ENCODE measurements around the gene DLG2.

The DLG2 gene

DNA sequence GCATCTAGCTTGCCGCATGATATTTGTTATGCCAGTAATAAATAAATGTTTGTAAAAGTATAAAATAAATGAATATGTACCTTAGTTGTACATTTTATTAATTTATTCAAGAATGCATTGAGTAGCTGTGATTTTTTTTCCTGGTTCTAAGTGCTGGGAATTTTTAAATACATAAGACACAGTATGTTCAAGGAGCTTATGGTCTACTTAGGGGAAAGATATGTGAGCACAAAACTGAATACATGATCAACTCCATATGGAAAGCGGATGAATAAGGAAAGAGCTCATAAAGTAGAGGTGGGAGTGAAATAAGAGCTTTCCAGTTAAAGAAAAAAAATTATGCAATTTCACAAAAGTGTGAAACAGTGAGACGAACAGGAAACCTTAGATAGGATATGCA lies 1396.7 kb downstream of the DLG2 start:
- Histone ChIP-seq H3K4me2 (ENCODE audit: low read length) (no peak overlapping the region), H3K27me3 (ENCODE audit: control insufficient read depth, low read length) (no peaks in the 10 kb centered on the region), H3K27ac (ENCODE audit: low read depth, low read length) (no peak overlapping the region), H3K36me3 (ENCODE audit: control insufficient read depth, low read length) (no peaks in the 10 kb centered on the region), H3K4me3 (ENCODE audit: low read length) (no peak overlapping the region), H3K4me1 (ENCODE audit: control insufficient read depth, low read length) (no peaks in the 10 kb centered on the region), H3F3A (ENCODE audit: control insufficient read depth, insufficient read depth) (no peaks in the 10 kb centered on the region), H3K9me2 (replicated peaks; ENCODE audit: control insufficient read depth, low read length) (no peaks in the 10 kb centered on the region), H4K20me1 (ENCODE audit: control insufficient read depth, insufficient read depth, low read depth, low read length) (no peaks in the 10 kb centered on the region), H3K9me3 (ENCODE audit: control insufficient read depth, insufficient read depth, low read length) (no peaks in the 10 kb centered on the region), H3K79me2 (ENCODE audit: control insufficient read depth, low read length) (no peaks in the 10 kb centered on the region)
- TF ChIP-seq EZH2phosphoT487 (IDR thresholded peaks at IDR 0.05; ENCODE audit: borderline replicate concordance, low read length) (no peak), CTCF (IDR thresholded peaks at IDR 0.05; ENCODE audit: low read depth, low read length, poor library complexity, severe bottlenecking) (no peak)

DNA sequence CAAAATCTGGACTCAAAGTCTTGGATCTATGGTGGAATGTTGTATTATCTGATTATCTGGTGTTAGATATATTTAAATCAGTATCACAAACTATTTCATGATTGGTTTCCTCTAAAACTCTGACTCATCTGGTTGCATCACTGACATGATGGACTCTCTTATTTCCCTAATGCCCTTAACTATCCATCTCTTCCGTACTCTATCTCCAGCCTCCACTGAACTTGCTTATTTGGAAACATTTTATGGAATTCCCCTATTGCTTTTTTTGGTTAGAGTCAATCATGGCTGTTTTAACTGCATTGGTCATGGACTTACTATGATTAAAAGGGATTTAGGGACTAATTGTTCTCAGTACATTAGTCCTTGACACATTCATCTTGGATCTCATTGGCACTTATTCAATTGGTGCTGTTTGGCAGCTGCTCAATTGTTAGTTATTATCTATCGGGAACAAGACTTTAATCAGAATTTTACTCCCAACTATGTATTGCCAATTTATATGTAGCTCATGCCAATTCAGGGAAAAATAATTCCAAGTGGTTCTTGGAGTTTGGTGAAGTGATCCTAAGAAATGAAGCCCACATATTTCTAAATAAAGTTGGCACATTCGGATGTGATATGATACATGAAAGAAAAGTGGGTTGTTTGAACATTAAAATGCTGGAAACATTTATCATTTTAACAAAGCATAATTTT lies 1399.0 kb downstream of the DLG2 start:
- Histone ChIP-seq H3K4me3 (ENCODE audit: low read length) (no peak overlapping the region), H3K79me2 (ENCODE audit: control insufficient read depth, low read length) (no peaks in the 10 kb centered on the region), H3K9me3 (ENCODE audit: control insufficient read depth, insufficient read depth, low read length) (no peaks in the 10 kb centered on the region), H3K4me1 (ENCODE audit: control insufficient read depth, low read length) (no peaks in the 10 kb centered on the region), H3K27me3 (ENCODE audit: control insufficient read depth, low read length) (no peaks in the 10 kb centered on the region), H3K4me2 (ENCODE audit: low read length) (no peak overlapping the region), H3K27ac (ENCODE audit: low read depth, low read length) (no peak overlapping the region), H3K36me3 (ENCODE audit: control insufficient read depth, low read length) (no peaks in the 10 kb centered on the region), H4K20me1 (ENCODE audit: control insufficient read depth, insufficient read depth, low read depth, low read length) (no peaks in the 10 kb centered on the region), H3K9me2 (replicated peaks; ENCODE audit: control insufficient read depth, low read length) (no peaks in the 10 kb centered on the region), H3F3A (ENCODE audit: control insufficient read depth, insufficient read depth) (no peaks in the 10 kb centered on the region)
- TF ChIP-seq EZH2phosphoT487 (IDR thresholded peaks at IDR 0.05; ENCODE audit: borderline replicate concordance, low read length) (no peak), CTCF (IDR thresholded peaks at IDR 0.05; ENCODE audit: low read depth, low read length, poor library complexity, severe bottlenecking) (no peak)

- Histone ChIP-seq H3F3A (ENCODE audit: control insufficient read depth, insufficient read depth) (no peaks in the 10 kb centered on the region), H3K4me1 (ENCODE audit: control insufficient read depth, low read length) (no peaks in the 10 kb centered on the region), H3K27me3 (ENCODE audit: control insufficient read depth, low read length) (no peaks in the 10 kb centered on the region), H3K36me3 (ENCODE audit: control insufficient read depth, low read length) (no peaks in the 10 kb centered on the region), H3K4me3 (ENCODE audit: low read length) (no peak overlapping the region), H3K4me2 (ENCODE audit: low read length) (no peak overlapping the region), H3K9me3 (ENCODE audit: control insufficient read depth, insufficient read depth, low read length) (no peaks in the 10 kb centered on the region), H3K27ac (ENCODE audit: low read depth, low read length) (no peak overlapping the region), H3K9me2 (replicated peaks; ENCODE audit: control insufficient read depth, low read length) (no peaks in the 10 kb centered on the region), H4K20me1 (ENCODE audit: control insufficient read depth, insufficient read depth, low read depth, low read length) (no peaks in the 10 kb centered on the region), H3K79me2 (ENCODE audit: control insufficient read depth, low read length) (no peaks in the 10 kb centered on the region)
- no peak for TF ChIP-seq EZH2phosphoT487 (IDR thresholded peaks at IDR 0.05; ENCODE audit: borderline replicate concordance, low read length)
- no peak for TF ChIP-seq CTCF (IDR thresholded peaks at IDR 0.05; ENCODE audit: low read depth, low read length, poor library complexity, severe bottlenecking)
Measured at GRCh38 chr11:84224042-84224441, 1403.1 kb downstream of the DLG2 start.

Measured in DOHH2 (cell line).